KMS-11 (cell line): ENCODE results near the gene ADCY3.

Experiments
- H2AFZ ChIP-seq: fragments of 200-600 bp; sonication (generic); 2 replicates; pipeline ENCODE4 v1.6.1; 2016; ENCODE audit warnings: antibody characterized with exemption, mixed run types, low read depth
- H3K27ac ChIP-seq: fragments of 200-600 bp; sonication (generic); 2 replicates; pipeline ENCODE4 v1.6.1; 2016; ENCODE audit warnings: mild to moderate bottlenecking, mixed run types
- H3K27me3 ChIP-seq: fragments of 200-600 bp; sonication (generic); 2 replicates; pipeline ENCODE4 v1.6.1; 2017; ENCODE audit warnings: mild to moderate bottlenecking, low read depth, mixed run types, moderate library complexity; ENCODE audit not compliant: insufficient read depth
- H3K36me3 ChIP-seq: fragments of 200-600 bp; sonication (generic); 2 replicates; pipeline ENCODE4 v1.6.1; 2017; ENCODE audit warnings: mild to moderate bottlenecking, mixed run types; ENCODE audit not compliant: insufficient read depth
- H3K4me1 ChIP-seq: fragments of 200-600 bp; sonication (generic); 2 replicates; pipeline ENCODE4 v1.6.1; 2016; ENCODE audit warnings: mild to moderate bottlenecking, low read depth, mixed run types; ENCODE audit not compliant: poor library complexity, severe bottlenecking
- H3K4me2 ChIP-seq: fragments of 200-600 bp; sonication (generic); 2 replicates; pipeline ENCODE4 v1.7.0; 2016; ENCODE audit warnings: mild to moderate bottlenecking, mixed run types
- H3K4me3 ChIP-seq: fragments of 200-600 bp; sonication (generic); IDR thresholded peaks from 2 replicates; pipeline ENCODE4 v1.6.1; 2017; ENCODE audit warnings: low read depth, low read length, mixed read lengths; ENCODE audit not compliant: insufficient read depth
- H3K79me2 ChIP-seq: fragments of 200-600 bp; sonication (generic); 2 replicates; pipeline ENCODE4 v1.6.1; 2016; ENCODE audit warnings: low read depth, mixed run types; ENCODE audit not compliant: insufficient read depth
- H3K9ac ChIP-seq: fragments of 200-600 bp; sonication (generic); 2 replicates; pipeline ENCODE4 v1.6.1; 2016; ENCODE audit warnings: mild to moderate bottlenecking, mixed run types
- H4K20me1 ChIP-seq: fragments of 200-600 bp; sonication (generic); 2 replicates; pipeline ENCODE4 v1.6.1; 2016; ENCODE audit warnings: mild to moderate bottlenecking, mixed run types; ENCODE audit not compliant: insufficient read depth
- CTCF ChIP-seq: fragments of 200-600 bp; sonication (generic); conservative IDR thresholded peaks from 2 replicates; pipeline ENCODE4 v1.6.1; 2017; ENCODE audit warnings: low read depth, mild to moderate bottlenecking, antibody characterized with exemption, low read length, moderate library complexity, mixed read lengths

ADCY3 gene

GRCh38 chr2:24924732-24925131, 4.7 kb upstream of the ADCY3 start:
- Histone ChIP-seq H3K79me2 (no peaks in the 10 kb centered on the region), H3K36me3 (no peaks in the 10 kb centered on the region), H3K27me3 (no peaks in the 10 kb centered on the region), H2AFZ (no peak overlapping the region), H3K4me2 (no peak overlapping the region), H3K4me3 (no peak overlapping the region), H3K4me1 (peaks cover 8% of the 10 kb centered on the region), H3K9ac (no peak overlapping the region), H3K27ac (no peak overlapping the region), H4K20me1 (no peaks in the 10 kb centered on the region)
- no peak for TF ChIP-seq CTCF

DNA sequence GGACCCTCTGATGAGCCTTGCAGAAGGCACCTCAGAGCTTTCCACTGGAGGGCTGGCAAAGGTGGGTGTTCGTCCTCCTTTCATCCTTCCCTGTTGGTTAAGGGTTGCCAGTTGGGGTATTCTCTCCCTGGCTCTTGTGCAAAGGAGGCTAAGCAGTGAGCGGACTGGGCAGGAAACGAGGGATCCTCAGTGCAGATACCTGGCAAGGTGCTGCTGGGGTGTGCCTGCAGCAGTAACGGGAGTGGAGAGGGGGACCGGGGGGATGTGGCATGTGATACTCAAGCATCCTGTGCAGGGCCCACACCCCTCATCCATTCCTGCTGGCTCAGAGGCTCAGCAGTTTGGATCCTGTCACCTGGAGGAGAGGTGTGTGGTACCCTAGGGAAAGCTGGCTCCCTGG, 4.2 kb upstream of the ADCY3 start:
- Histone ChIP-seq H3K4me1 (peaks cover 8% of the 10 kb centered on the region), H3K27me3 (no peaks in the 10 kb centered on the region), H3K9ac (no peak overlapping the region), H3K79me2 (peaks cover 1% of the 10 kb centered on the region; the same call in 1 of the 2 replicates), H3K27ac (no peak overlapping the region), H3K4me2 (no peak overlapping the region), H3K36me3 (no peaks in the 10 kb centered on the region), H3K4me3 (no peak overlapping the region), H2AFZ (no peak overlapping the region), H4K20me1 (no peaks in the 10 kb centered on the region)
- TF ChIP-seq CTCF = no peak

- no peak overlapping the region for H3K27ac ChIP-seq
- no peaks in the 10 kb centered on the region for H4K20me1 ChIP-seq
- H3K4me2 ChIP-seq = no peak overlapping the region
- H3K4me3 ChIP-seq = no peak overlapping the region
- H3K27me3 ChIP-seq = no peaks in the 10 kb centered on the region
- peaks cover 19% of the 10 kb centered on the region for H3K4me1 ChIP-seq
- H3K9ac ChIP-seq = no peak overlapping the region
- H2AFZ ChIP-seq = no peak overlapping the region
- H3K36me3 ChIP-seq = no peaks in the 10 kb centered on the region
- peaks cover 12% of the 10 kb centered on the region; the same call in 1 of the 2 replicates for H3K79me2 ChIP-seq
- no peak for TF ChIP-seq CTCF
Observed at GRCh38 chr2:24923106-24923505, 3.1 kb upstream of the ADCY3 start.

GRCh38 chr2:24922556-24922955, 2.5 kb upstream of the ADCY3 start:
- H3K27me3 ChIP-seq = no peaks in the 10 kb centered on the region
- H2AFZ ChIP-seq = no peak overlapping the region
- no peak overlapping the region for H3K4me3 ChIP-seq
- H3K79me2 ChIP-seq = peaks cover 17% of the 10 kb centered on the region
- TF ChIP-seq CTCF = no peak
- peaks cover 24% of the 10 kb centered on the region for H3K4me1 ChIP-seq
- H3K9ac ChIP-seq = no peak overlapping the region
- no peak overlapping the region for H3K27ac ChIP-seq
- no peaks in the 10 kb centered on the region for H4K20me1 ChIP-seq
- H3K36me3 ChIP-seq = no peaks in the 10 kb centered on the region
- no peak overlapping the region for H3K4me2 ChIP-seq
